ENCODE data around the gene CLCN1. TPM values are rescaled to one million over a fixed set of nuclear protein-coding genes. Genes with fewer than 3 reads are reported as not detected.

CLCN1 gene
- total and polyA plus RNA-seq, 4 donors = not detected

DNA sequence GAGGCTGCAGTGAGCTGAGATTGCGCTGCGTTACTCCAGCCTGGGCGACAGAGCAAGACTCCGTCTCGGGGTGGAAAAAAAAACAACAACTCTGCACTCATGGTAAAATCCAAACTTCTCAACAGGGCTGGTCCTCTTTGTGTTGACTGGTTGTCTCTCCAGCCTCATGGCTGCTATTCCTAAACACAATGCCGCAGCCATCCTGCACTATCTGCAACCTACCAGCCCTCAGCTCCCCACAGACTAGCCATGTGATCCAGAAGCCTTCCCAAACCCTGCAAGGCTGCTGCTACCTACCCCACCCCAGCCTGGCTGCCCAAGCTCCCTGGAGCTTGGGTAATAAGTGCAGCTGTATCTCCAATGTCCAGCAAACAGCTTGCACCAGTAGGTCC lies 77.0 kb downstream of the CLCN1 start:
- intact Hi-C loops (cut with DNase I) = no loop called here
- peaks cover 0 to 2% of the 10 kb centered on the region in 2 donors for H3K36me3 ChIP-seq (ENCODE audit: control insufficient read depth in 1 of 2, insufficient read depth in 2 of 2, low read length in 1 of 2)

DNA sequence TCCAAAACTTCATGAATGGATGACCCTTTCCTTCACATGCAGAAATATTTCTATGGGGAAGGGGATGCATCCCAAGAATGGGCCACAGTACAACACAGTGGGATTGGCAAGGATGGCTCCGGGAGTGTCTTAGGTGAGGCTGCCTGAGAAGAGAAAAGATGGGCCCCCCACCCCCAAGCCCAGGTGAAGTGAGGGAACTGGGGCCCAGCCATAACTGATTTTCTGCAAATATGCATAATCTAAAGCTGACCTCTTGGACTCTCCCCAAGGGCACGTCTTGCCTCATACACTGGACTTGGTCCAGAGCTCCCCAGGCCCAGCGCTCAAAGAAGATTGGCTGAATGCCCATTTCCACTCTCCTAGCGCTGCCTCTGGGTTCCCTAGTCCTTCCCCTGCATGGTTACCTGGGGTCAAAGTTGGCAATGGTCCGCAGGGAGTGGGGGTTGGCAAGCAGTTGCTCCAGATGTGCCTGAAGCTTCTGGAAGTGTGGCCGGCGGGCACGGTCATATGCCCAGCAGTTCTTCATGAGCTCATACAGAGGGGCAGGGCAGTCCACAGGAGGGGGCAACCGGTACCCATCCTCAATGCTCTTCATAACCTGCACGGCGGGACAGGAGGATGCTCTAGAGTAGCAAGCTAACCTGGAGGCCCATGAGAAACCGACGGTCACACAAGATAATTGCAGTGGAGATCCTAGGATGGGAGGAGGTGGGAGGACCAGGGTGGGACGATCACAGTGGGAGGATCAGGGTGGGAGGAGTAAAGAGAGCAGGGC lies 77.5 kb downstream of the CLCN1 start:
- intact Hi-C loops (cut with DNase I) = no loop called here
- ATAC-seq (ENCODE audit: low FRiP score) (no peak), DNase-seq (no peak)
- Histone ChIP-seq H3K36me3 (ENCODE audit: control insufficient read depth in 1 of 2, insufficient read depth in 2 of 2, low read length in 1 of 2) (peaks cover 0 to 2% of the 10 kb centered on the region in 2 donors), H3K27ac (ENCODE audit: low read depth in 1 of 2, low read length in 2 of 2) (peak overlapping the region in 1 of 2 donors; percentile 56), H3K4me3 (ENCODE audit: low read length in 2 of 2) (no peak overlapping the region), H3K27me3 (ENCODE audit: control insufficient read depth in 1 of 2, insufficient read depth in 2 of 2, low read length in 1 of 2) (no peaks in the 10 kb centered on the region), H3K9me3 (ENCODE audit: control insufficient read depth, low read length) (no peaks in the 10 kb centered on the region), H3K4me1 (ENCODE audit: control insufficient read depth in 1 of 2, insufficient read depth in 2 of 2, low read length in 2 of 2) (no peaks in the 10 kb centered on the region)
- whole genome bisulfite sequencing, 2 donors = 49 to 52% methylated on average over 14 of the region's 14 CpGs

More for the DNA sequence above, 77.0 kb downstream of the CLCN1 start:
- Histone ChIP-seq H3K27me3 (ENCODE audit: control insufficient read depth in 1 of 2, insufficient read depth in 2 of 2, low read length in 1 of 2) (no peaks in the 10 kb centered on the region), H3K4me1 (ENCODE audit: control insufficient read depth in 1 of 2, insufficient read depth in 2 of 2, low read length in 2 of 2) (no peaks in the 10 kb centered on the region), H3K27ac (ENCODE audit: low read depth in 1 of 2, low read length in 2 of 2) (peak overlapping the region in 1 of 2 donors; percentile 56), H3K4me3 (ENCODE audit: low read length in 2 of 2) (no peak overlapping the region), H3K9me3 (ENCODE audit: control insufficient read depth, low read length) (no peaks in the 10 kb centered on the region)
- 49 to 60% methylated on average over 6 of the region's 6 CpGs for WGBS, 2 donors
- ATAC-seq (ENCODE audit: low FRiP score) = no peak
- DNase-seq = no peak

- ATAC-seq (ENCODE audit: low FRiP score) (no peak), DNase-seq (no peak)
- intact Hi-C loops (cut with DNase I) = no loop called here
- Histone ChIP-seq H3K36me3 (ENCODE audit: control insufficient read depth in 1 of 2, insufficient read depth in 2 of 2, low read length in 1 of 2) (no peaks in the 10 kb centered on the region), H3K27me3 (ENCODE audit: control insufficient read depth in 1 of 2, insufficient read depth in 2 of 2, low read length in 1 of 2) (no peaks in the 10 kb centered on the region), H3K4me3 (ENCODE audit: low read length in 2 of 2) (no peak overlapping the region), H3K9me3 (ENCODE audit: control insufficient read depth, low read length) (no peaks in the 10 kb centered on the region), H3K4me1 (ENCODE audit: control insufficient read depth in 1 of 2, insufficient read depth in 2 of 2, low read length in 2 of 2) (no peaks in the 10 kb centered on the region), H3K27ac (ENCODE audit: low read depth in 1 of 2, low read length in 2 of 2) (no peak overlapping the region)
- WGBS, 2 donors = 93 to 94% methylated on average over 6 of the region's 6 CpGs
Observed at GRCh38 chr7:143394068-143394467, 78.2 kb downstream of the CLCN1 start.

DNA sequence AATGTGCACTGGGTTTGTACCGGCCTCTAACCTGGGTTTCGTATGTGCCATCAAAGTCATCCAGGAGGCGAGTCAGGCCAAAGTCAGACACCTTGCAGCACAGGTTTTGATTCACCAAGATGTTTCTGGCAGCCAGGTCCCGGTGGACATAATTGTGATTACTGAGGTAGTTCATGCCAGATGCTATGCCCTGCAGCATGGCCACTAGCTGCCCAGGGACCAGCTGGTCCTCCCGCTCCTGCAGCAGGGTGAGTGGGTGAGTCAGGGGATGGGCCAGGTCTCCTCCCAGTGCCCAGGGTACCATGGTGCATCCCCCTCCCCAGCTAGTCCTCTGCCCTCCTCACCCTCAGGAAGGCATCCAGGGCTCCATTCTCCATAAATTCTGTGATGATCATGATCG lies 78.9 kb downstream of the CLCN1 start:
- Histone ChIP-seq H3K4me3 (ENCODE audit: low read length in 2 of 2) (no peak overlapping the region), H3K27ac (ENCODE audit: low read depth in 1 of 2, low read length in 2 of 2) (no peak overlapping the region), H3K36me3 (ENCODE audit: control insufficient read depth in 1 of 2, insufficient read depth in 2 of 2, low read length in 1 of 2) (no peaks in the 10 kb centered on the region), H3K27me3 (ENCODE audit: control insufficient read depth in 1 of 2, insufficient read depth in 2 of 2, low read length in 1 of 2) (no peaks in the 10 kb centered on the region), H3K4me1 (ENCODE audit: control insufficient read depth in 1 of 2, insufficient read depth in 2 of 2, low read length in 2 of 2) (no peaks in the 10 kb centered on the region), H3K9me3 (ENCODE audit: control insufficient read depth, low read length) (no peaks in the 10 kb centered on the region)
- no peak for DNase-seq
- intact Hi-C loops (cut with DNase I) = no loop called here
- ATAC-seq (ENCODE audit: low FRiP score) = no peak
- 80 to 85% methylated on average over 6 of the region's 6 CpGs for WGBS, 2 donors

- Histone ChIP-seq H3K9me3 (ENCODE audit: control insufficient read depth, low read length) (no peaks in the 10 kb centered on the region), H3K4me3 (ENCODE audit: low read length in 2 of 2) (no peak overlapping the region), H3K27ac (ENCODE audit: low read depth in 1 of 2, low read length in 2 of 2) (no peak overlapping the region), H3K27me3 (ENCODE audit: control insufficient read depth in 1 of 2, insufficient read depth in 2 of 2, low read length in 1 of 2) (no peaks in the 10 kb centered on the region), H3K36me3 (ENCODE audit: control insufficient read depth in 1 of 2, insufficient read depth in 2 of 2, low read length in 1 of 2) (no peaks in the 10 kb centered on the region), H3K4me1 (ENCODE audit: control insufficient read depth in 1 of 2, insufficient read depth in 2 of 2, low read length in 2 of 2) (no peaks in the 10 kb centered on the region)
- WGBS, 2 donors = 54 to 61% methylated on average over 21 of the region's 21 CpGs
- DNase-seq (no peak), ATAC-seq (ENCODE audit: low FRiP score) (no peak)
- intact Hi-C loops (cut with DNase I) = no loop called here
Observed at GRCh38 chr7:143395187-143396149, 79.6 kb downstream of the CLCN1 start.

DNA sequence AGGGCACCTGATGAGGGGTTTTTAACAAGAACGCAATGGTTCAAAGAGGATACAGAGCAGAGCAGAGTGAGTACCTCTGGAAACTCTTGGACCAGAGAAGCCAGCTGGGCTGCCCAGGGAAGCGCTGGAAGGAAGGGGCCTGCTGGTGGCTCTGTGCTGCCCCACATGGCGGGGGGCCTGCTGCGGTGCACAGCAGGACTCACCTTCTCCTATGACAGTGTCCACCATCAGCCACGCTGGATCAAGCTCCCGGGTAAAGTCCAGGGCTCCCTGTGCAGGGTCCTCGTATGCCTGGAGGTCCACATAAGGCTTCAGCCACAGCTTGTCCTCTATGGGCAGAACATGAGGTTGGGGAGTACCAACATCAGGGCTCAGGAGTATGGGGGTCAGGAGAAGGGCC lies 80.3 kb downstream of the CLCN1 start:
- 82% methylated on average over 7 of the region's 7 CpGs for WGBS, 2 donors
- no peak overlapping the region for H3K27ac ChIP-seq (ENCODE audit: low read depth in 1 of 2, low read length in 2 of 2)
- H3K9me3 ChIP-seq (ENCODE audit: control insufficient read depth, low read length) = no peaks in the 10 kb centered on the region

GRCh38 chr7:143396625-143397556 lies 81.0 kb downstream of the CLCN1 start:
- H3K36me3 ChIP-seq (ENCODE audit: control insufficient read depth in 1 of 2, insufficient read depth in 2 of 2, low read length in 1 of 2) = no peaks in the 10 kb centered on the region
- H3K27me3 ChIP-seq (ENCODE audit: control insufficient read depth in 1 of 2, insufficient read depth in 2 of 2, low read length in 1 of 2) = no peaks in the 10 kb centered on the region
- H3K4me3 ChIP-seq (ENCODE audit: low read length in 2 of 2) = no peak overlapping the region
- no peak for DNase-seq
- WGBS, 2 donors = 86 to 89% methylated on average over 28 of the region's 28 CpGs
- H3K27ac ChIP-seq (ENCODE audit: low read depth in 1 of 2, low read length in 2 of 2) = no peak overlapping the region
- intact Hi-C loops (cut with DNase I) = no loop called here
- H3K4me1 ChIP-seq (ENCODE audit: control insufficient read depth in 1 of 2, insufficient read depth in 2 of 2, low read length in 2 of 2) = no peaks in the 10 kb centered on the region
- no peak for ATAC-seq (ENCODE audit: low FRiP score)
- no peaks in the 10 kb centered on the region for H3K9me3 ChIP-seq (ENCODE audit: control insufficient read depth, low read length)

More for the DNA sequence above, 80.3 kb downstream of the CLCN1 start:
- H3K27me3 ChIP-seq (ENCODE audit: control insufficient read depth in 1 of 2, insufficient read depth in 2 of 2, low read length in 1 of 2) = no peaks in the 10 kb centered on the region
- no peak overlapping the region for H3K4me3 ChIP-seq (ENCODE audit: low read length in 2 of 2)
- ATAC-seq (ENCODE audit: low FRiP score) = no peak
- no peak for DNase-seq
- no peaks in the 10 kb centered on the region for H3K36me3 ChIP-seq (ENCODE audit: control insufficient read depth in 1 of 2, insufficient read depth in 2 of 2, low read length in 1 of 2)
- H3K4me1 ChIP-seq (ENCODE audit: control insufficient read depth in 1 of 2, insufficient read depth in 2 of 2, low read length in 2 of 2) = no peaks in the 10 kb centered on the region
- intact Hi-C loops (cut with DNase I) = no loop called here

Data from aorta (tissue), 5 donors.